Epithelial cell of proximal tubule (primary cell): Measurements from ENCODE around the gene FBXW4. TPM values are rescaled to one million over a fixed set of nuclear protein-coding genes. Genes with fewer than 3 reads are reported as not detected.

Experiments used
- DNase-seq: peaks from one replicate; pipeline ENCODE4 v3.0.0-alpha.2; 2011; ENCODE audit warnings: low read depth
- H3K4me3 ChIP-seq: 2 replicates; pipeline ENCODE4 v1.5.1; 2011; ENCODE audit warnings: low read depth, mild to moderate bottlenecking, low read length
- CTCF ChIP-seq: conservative IDR thresholded peaks from 2 replicates; pipeline ENCODE4 v1.5.1; 2012; ENCODE audit warnings: low read depth, mild to moderate bottlenecking, low read length
- total RNA-seq: library from RNA; depleted of rRNA; stranded (reverse); fragments of >200 nt; gene quantifications from 2 replicates; pipeline ENCODE4 v1.2.3, GENCODE V29; 2015

FBXW4 gene
- total RNA-seq, 1 donor from 2014 or later = 15.3 TPM

GRCh38 chr10:101716891-101717659 lies 22.1 kb upstream of the FBXW4 start:
- no peak for DNase-seq
- no peak overlapping the region for H3K4me3 ChIP-seq
- no peak for TF ChIP-seq CTCF

GRCh38 chr10:101712997-101713396 lies 18.0 kb upstream of the FBXW4 start:
- TF ChIP-seq CTCF = no peak

GRCh38 chr10:101710793-101711192 lies 15.8 kb upstream of the FBXW4 start:
- no peak for TF ChIP-seq CTCF
- H3K4me3 ChIP-seq = no peak overlapping the region
- no peak for DNase-seq

More at GRCh38 chr10:101712997-101713396, 18.0 kb upstream of the FBXW4 start:
- no peak for DNase-seq
- no peak overlapping the region for H3K4me3 ChIP-seq

GRCh38 chr10:101710059-101710695 lies 15.2 kb upstream of the FBXW4 start:
- no peak for DNase-seq
- no peak overlapping the region for H3K4me3 ChIP-seq
- no peak for TF ChIP-seq CTCF

- DNase-seq = no peak
- H3K4me3 ChIP-seq = no peak overlapping the region
- no peak for TF ChIP-seq CTCF
Measured at GRCh38 chr10:101709359-101710058, 14.5 kb upstream of the FBXW4 start.

GRCh38 chr10:101708870-101709269 lies 13.9 kb upstream of the FBXW4 start:
- no peak for DNase-seq
- no peak for TF ChIP-seq CTCF
- H3K4me3 ChIP-seq = no peak overlapping the region
